PC-3 (cell line): ENCODE results near the gene PROX1. TPM values are rescaled to one million over a fixed set of nuclear protein-coding genes. Genes with fewer than 3 reads are reported as not detected.

ENCODE experiments used
- ATAC-seq: fragments of 200-7000 bp; cut with Tn5 transposase; 2 replicates; pipeline ENCODE4 v1.9.1; 2020; ENCODE audit warnings: mild to moderate bottlenecking, moderate library complexity
- BruUV-seq: library from RNA; stranded (reverse); fragments of 400-500 nt; replicated peaks from 2 replicates; lab custom pipeline; 2021; lab: Mats Ljungman, UMichigan
- CTCF ChIA-PET: fragments of 300-600 bp; sonication (Branson Sonifier 250); formaldehyde crosslinking; loops from one replicate; lab custom pipeline; 2022; ENCODE audit warnings: antibody characterized with exemption; lab: Charles Lee
- POLR2A ChIA-PET: fragments of 300-600 bp; sonication (Branson Sonifier 250); formaldehyde crosslinking; loops from one replicate; lab custom pipeline; 2022; ENCODE audit warnings: antibody characterized with exemption; ENCODE audit not compliant: unreplicated experiment; lab: Charles Lee
- DNase-seq: peaks from one replicate; pipeline ENCODE4 v3.0.0-alpha.2; 2015
- H2AFZ ChIP-seq: fragments of 300-600 bp; sonication (generic); 2 replicates; pipeline ENCODE4 v1.6.0; 2016; ENCODE audit warnings: antibody characterized with exemption, low read length
- H3F3A ChIP-seq: fragments of 300-600 bp; sonication (generic); one replicate; pipeline ENCODE4 v1.6.0; 2017; ENCODE audit warnings: antibody characterized with exemption, low read length, control low read depth, mild to moderate bottlenecking; ENCODE audit not compliant: unreplicated experiment
- H3K27ac ChIP-seq: fragments of 300-600 bp; sonication (generic); 2 replicates; pipeline ENCODE4 v1.5.1; 2016; ENCODE audit warnings: mild to moderate bottlenecking, low read length
- H3K27me3 ChIP-seq: fragments of 300-600 bp; sonication (generic); 2 replicates; pipeline ENCODE4 v1.6.1; 2016; ENCODE audit warnings: low read length, mixed read lengths
- H3K36me3 ChIP-seq: fragments of 300-600 bp; sonication (generic); 2 replicates; pipeline ENCODE4 v1.6.1; 2016; ENCODE audit warnings: low read depth, mixed run types, low read length, mixed read lengths
- H3K4me1 ChIP-seq: fragments of 300-600 bp; sonication (generic); 2 replicates; pipeline ENCODE4 v1.5.1; 2016; ENCODE audit warnings: low read length; ENCODE audit not compliant: insufficient read depth
- H3K4me2 ChIP-seq: fragments of 300-600 bp; sonication (generic); 2 replicates; pipeline ENCODE4 v1.6.0; 2016; ENCODE audit warnings: low read length
- H3K4me3 ChIP-seq: fragments of 300-600 bp; sonication (generic); 2 replicates; pipeline ENCODE4 v1.5.1; 2016; ENCODE audit warnings: mild to moderate bottlenecking, low read length, mixed read lengths
- H3K79me2 ChIP-seq: fragments of 300-600 bp; sonication (generic); 2 replicates; pipeline ENCODE4 v1.6.1; 2017; ENCODE audit warnings: low read length, mixed read lengths
- H3K9ac ChIP-seq: fragments of 300-600 bp; sonication (generic); 2 replicates; pipeline ENCODE4 v1.6.0; 2016; ENCODE audit warnings: mild to moderate bottlenecking, low read length
- H3K9me2 ChIP-seq: fragments of 300-600 bp; sonication (generic); replicated peaks from 2 replicates; pipeline ENCODE4 v1.6.1; 2016; ENCODE audit warnings: mixed run types, low read length, mixed read lengths
- H3K9me3 ChIP-seq: fragments of 300-600 bp; sonication (generic); 2 replicates; pipeline ENCODE4 v1.6.1; 2016; ENCODE audit warnings: low read length, mixed read lengths
- H4K20me1 ChIP-seq: fragments of 300-600 bp; sonication (generic); 2 replicates; pipeline ENCODE4 v1.6.1; 2016; ENCODE audit warnings: low read length, mixed read lengths
- CTCF ChIP-seq: fragments of 300-600 bp; sonication (generic); conservative IDR thresholded peaks from 2 replicates; pipeline ENCODE4 v1.5.1; 2017; ENCODE audit warnings: antibody characterized with exemption, low read depth, mild to moderate bottlenecking, low read length
- EZH2 ChIP-seq: fragments of 300-600 bp; sonication (generic); IDR thresholded peaks from one replicate; pipeline ENCODE4 v1.6.1; 2017; ENCODE audit warnings: antibody characterized with exemption, mild to moderate bottlenecking, low read length; ENCODE audit not compliant: unreplicated experiment
- EZH2phosphoT487 ChIP-seq: fragments of 300-600 bp; sonication (generic); IDR thresholded peaks from 2 replicates; pipeline ENCODE4 v1.6.1; 2018; ENCODE audit warnings: mild to moderate bottlenecking, antibody characterized with exemption, low read length, borderline replicate concordance
- intact Hi-C: fragments of 100-400 bp; cut with micrococcal nuclease; formaldehyde crosslinking; loops from 2 replicates; pipeline ENCODE4 v1.9.0; 2023
- total RNA-seq: library from RNA; depleted of rRNA; stranded (reverse); fragments of >200 nt; gene quantifications from 2 replicates; pipeline ENCODE4 v1.2.3, GENCODE V29; 2014

PROX1 gene
- total RNA-seq, 1 experiment from 2014 or later = not detected

GRCh38 chr1:213989002-213989855 lies 1.5 kb downstream of the PROX1 start:
- intact Hi-C loops = loop anchor here (5.0 to 10.0 kb wide), 2 partner anchors 113 to 744 kb away; no protein-coding TSS in a partner anchor
- Histone ChIP-seq H3F3A (no peaks in the 10 kb centered on the region), H3K4me3 (peak overlapping the region; percentile 70), H3K9ac (no peak overlapping the region), H3K4me2 (peak overlapping the region; percentile 90), H2AFZ (peak overlapping the region; percentile 85), H4K20me1 (no peaks in the 10 kb centered on the region), H3K4me1 (no peaks in the 10 kb centered on the region), H3K27me3 (peaks cover 95% of the 10 kb centered on the region), H3K79me2 (no peaks in the 10 kb centered on the region), H3K27ac (no peak overlapping the region), H3K36me3 (no peaks in the 10 kb centered on the region), H3K9me3 (no peaks in the 10 kb centered on the region), H3K9me2 (no peaks in the 10 kb centered on the region)
- no peak for TF ChIP-seq EZH2phosphoT487
- TF ChIP-seq EZH2 = no peak
- no peak for TF ChIP-seq CTCF
- ChIA-PET CTCF (no interaction called here), POLR2A (no interaction called here)
- DNase-seq (no peak), ATAC-seq (no peak)
- no TSS peak for BruUV-seq

- Histone ChIP-seq H3K9me3 (no peaks in the 10 kb centered on the region), H3K27ac (no peak overlapping the region), H3K4me2 (no peak overlapping the region), H3K4me3 (no peak overlapping the region), H3K79me2 (no peaks in the 10 kb centered on the region), H3K36me3 (no peaks in the 10 kb centered on the region), H3K27me3 (peaks cover 92% of the 10 kb centered on the region), H2AFZ (no peak overlapping the region), H3K9me2 (no peaks in the 10 kb centered on the region), H4K20me1 (no peaks in the 10 kb centered on the region), H3F3A (no peaks in the 10 kb centered on the region), H3K9ac (no peak overlapping the region), H3K4me1 (no peaks in the 10 kb centered on the region)
- intact Hi-C loops = no loop called here
- TF ChIP-seq CTCF (no peak), EZH2 (no peak), EZH2phosphoT487 (no peak)
- ChIA-PET POLR2A (no interaction called here), CTCF (no interaction called here)
- no peak for DNase-seq
- BruUV-seq = no TSS peak
- no peak for ATAC-seq
These were observed 6.2 kb downstream of the PROX1 start for GRCh38 chr1:213993929-213994328.

- H4K20me1 ChIP-seq = no peaks in the 10 kb centered on the region
- ATAC-seq (no peak), DNase-seq (no peak)
- H3K27me3 ChIP-seq = peaks cover 92% of the 10 kb centered on the region
- ChIA-PET POLR2A (no interaction called here), CTCF (no interaction called here)
- no peaks in the 10 kb centered on the region for H3K9me2 ChIP-seq
- no peak overlapping the region for H3K4me2 ChIP-seq
- intact Hi-C loops = no loop called here
- H3F3A ChIP-seq = no peaks in the 10 kb centered on the region
- H3K27ac ChIP-seq = no peak overlapping the region
- no TSS peak for BruUV-seq
- no peak overlapping the region for H3K4me3 ChIP-seq
- no peaks in the 10 kb centered on the region for H3K36me3 ChIP-seq
- H3K4me1 ChIP-seq = no peaks in the 10 kb centered on the region
- no peaks in the 10 kb centered on the region for H3K9me3 ChIP-seq
- H3K9ac ChIP-seq = no peak overlapping the region
- H3K79me2 ChIP-seq = no peaks in the 10 kb centered on the region
- H2AFZ ChIP-seq = no peak overlapping the region
- TF ChIP-seq EZH2phosphoT487 (no peak), EZH2 (no peak), CTCF (no peak)
These were observed 7.1 kb downstream of the PROX1 start for GRCh38 chr1:213994888-213995287.
